ENCODE results near the gene BICC1.

The BICC1 gene

DNA sequence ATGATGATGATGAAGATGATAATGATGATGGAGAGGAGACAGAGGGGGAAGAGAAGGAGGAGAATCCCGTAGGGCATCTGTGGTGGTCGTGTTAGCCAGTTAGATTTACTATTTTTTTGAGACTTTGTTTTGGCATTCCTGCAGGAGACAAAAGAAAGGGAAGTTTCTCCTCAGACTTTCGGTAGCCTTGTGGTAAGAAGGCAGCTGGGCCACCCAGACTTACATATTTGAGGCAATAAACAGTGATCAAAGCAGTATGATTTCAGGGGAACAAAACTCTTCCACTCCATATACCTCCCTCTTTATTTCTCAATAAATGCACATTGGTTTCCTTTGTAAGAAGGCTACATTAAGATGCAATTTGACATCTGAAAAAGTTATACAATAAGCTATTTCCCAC lies 32.4 kb upstream of the BICC1 start:
- H2AFZ ChIP-seq (ENCODE audit: low read length): no peak overlapping the region
- no peaks in the 10 kb centered on the region for H3K9me3 ChIP-seq (ENCODE audit: low read length)
- no peaks in the 10 kb centered on the region for H3F3A ChIP-seq (ENCODE audit: insufficient read depth, low read length)
- H3K9ac ChIP-seq (ENCODE audit: low read length): no peak overlapping the region
- no peaks in the 10 kb centered on the region for H3K36me3 ChIP-seq (ENCODE audit: insufficient read depth, low read length)
- no peaks in the 10 kb centered on the region for H3K27me3 ChIP-seq (ENCODE audit: insufficient read depth, low read length)
- no peaks in the 10 kb centered on the region for H3K9me2 ChIP-seq (ENCODE audit: low read depth, low read length)
- no peak overlapping the region for H3K27ac ChIP-seq (ENCODE audit: low read depth, low read length, poor library complexity, severe bottlenecking)
- no peak overlapping the region for H3K4me3 ChIP-seq (ENCODE audit: low read depth, low read length, poor library complexity, severe bottlenecking)
- no peak for TF ChIP-seq EZH2 (IDR thresholded peaks at IDR 0.05; ENCODE audit: borderline replicate concordance, low read length)
- TF ChIP-seq, protein P1, sequence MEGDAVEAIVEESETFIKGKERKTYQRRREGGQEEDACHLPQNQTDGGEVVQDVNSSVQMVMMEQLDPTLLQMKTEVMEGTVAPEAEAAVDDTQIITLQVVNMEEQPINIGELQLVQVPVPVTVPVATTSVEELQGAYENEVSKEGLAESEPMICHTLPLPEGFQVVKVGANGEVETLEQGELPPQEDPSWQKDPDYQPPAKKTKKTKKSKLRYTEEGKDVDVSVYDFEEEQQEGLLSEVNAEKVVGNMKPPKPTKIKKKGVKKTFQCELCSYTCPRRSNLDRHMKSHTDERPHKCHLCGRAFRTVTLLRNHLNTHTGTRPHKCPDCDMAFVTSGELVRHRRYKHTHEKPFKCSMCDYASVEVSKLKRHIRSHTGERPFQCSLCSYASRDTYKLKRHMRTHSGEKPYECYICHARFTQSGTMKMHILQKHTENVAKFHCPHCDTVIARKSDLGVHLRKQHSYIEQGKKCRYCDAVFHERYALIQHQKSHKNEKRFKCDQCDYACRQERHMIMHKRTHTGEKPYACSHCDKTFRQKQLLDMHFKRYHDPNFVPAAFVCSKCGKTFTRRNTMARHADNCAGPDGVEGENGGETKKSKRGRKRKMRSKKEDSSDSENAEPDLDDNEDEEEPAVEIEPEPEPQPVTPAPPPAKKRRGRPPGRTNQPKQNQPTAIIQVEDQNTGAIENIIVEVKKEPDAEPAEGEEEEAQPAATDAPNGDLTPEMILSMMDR (IDR thresholded peaks at IDR 0.05; ENCODE audit: low read length): no peak
- H3K79me2 ChIP-seq (ENCODE audit: insufficient read depth, low read length): no peaks in the 10 kb centered on the region
- no peaks in the 10 kb centered on the region for H4K20me1 ChIP-seq (ENCODE audit: insufficient read depth, low read length)
- H3K4me1 ChIP-seq (ENCODE audit: insufficient read depth, low read length, severe bottlenecking): no peaks in the 10 kb centered on the region
- H3K4me2 ChIP-seq (ENCODE audit: low read length): no peak overlapping the region

DNA sequence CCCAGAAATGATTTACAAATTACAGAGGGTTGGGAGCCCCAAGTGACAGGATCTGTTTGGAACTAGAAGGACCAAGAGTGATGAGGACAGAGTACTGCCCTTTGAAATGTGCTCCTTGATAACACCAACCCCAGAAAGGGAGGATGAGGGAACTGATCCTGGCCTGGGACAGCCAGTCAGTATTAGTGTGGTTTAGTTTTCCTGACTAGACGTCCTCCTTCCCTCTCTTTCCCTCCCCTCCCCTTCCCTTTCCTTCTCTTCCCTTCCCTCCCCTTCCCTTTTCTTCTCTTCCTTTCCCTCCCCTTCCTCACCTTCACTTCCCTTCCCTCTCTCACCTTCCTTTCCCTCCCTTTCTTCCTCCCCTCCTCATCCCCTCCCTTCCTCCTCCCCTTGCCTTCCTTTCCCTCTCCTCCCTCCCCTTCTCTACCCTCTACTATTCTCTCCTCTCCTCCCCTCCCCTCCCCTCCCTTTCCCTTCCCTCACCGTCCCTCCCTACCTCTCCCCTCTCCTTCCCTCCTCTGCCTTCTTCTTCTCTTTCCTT lies 31.0 kb upstream of the BICC1 start:
- no peaks in the 10 kb centered on the region for H3K27me3 ChIP-seq (ENCODE audit: insufficient read depth, low read length)
- no peaks in the 10 kb centered on the region for H3F3A ChIP-seq (ENCODE audit: insufficient read depth, low read length)
- no peak for TF ChIP-seq EZH2 (IDR thresholded peaks at IDR 0.05; ENCODE audit: borderline replicate concordance, low read length)
- TF ChIP-seq, protein P1 (IDR thresholded peaks at IDR 0.05; ENCODE audit: low read length): no peak
- H3K36me3 ChIP-seq (ENCODE audit: insufficient read depth, low read length): no peaks in the 10 kb centered on the region
- H3K79me2 ChIP-seq (ENCODE audit: insufficient read depth, low read length): no peaks in the 10 kb centered on the region
- no peak overlapping the region for H3K9ac ChIP-seq (ENCODE audit: low read length)
- no peak overlapping the region for H3K4me3 ChIP-seq (ENCODE audit: low read depth, low read length, poor library complexity, severe bottlenecking)
- no peak overlapping the region for H3K27ac ChIP-seq (ENCODE audit: low read depth, low read length, poor library complexity, severe bottlenecking)
- no peak overlapping the region for H2AFZ ChIP-seq (ENCODE audit: low read length)
- H3K9me2 ChIP-seq (ENCODE audit: low read depth, low read length): no peaks in the 10 kb centered on the region
- H3K4me1 ChIP-seq (ENCODE audit: insufficient read depth, low read length, severe bottlenecking): no peaks in the 10 kb centered on the region
- no peaks in the 10 kb centered on the region for H4K20me1 ChIP-seq (ENCODE audit: insufficient read depth, low read length)
- H3K9me3 ChIP-seq (ENCODE audit: low read length): no peaks in the 10 kb centered on the region
- no peak overlapping the region for H3K4me2 ChIP-seq (ENCODE audit: low read length)

DNA sequence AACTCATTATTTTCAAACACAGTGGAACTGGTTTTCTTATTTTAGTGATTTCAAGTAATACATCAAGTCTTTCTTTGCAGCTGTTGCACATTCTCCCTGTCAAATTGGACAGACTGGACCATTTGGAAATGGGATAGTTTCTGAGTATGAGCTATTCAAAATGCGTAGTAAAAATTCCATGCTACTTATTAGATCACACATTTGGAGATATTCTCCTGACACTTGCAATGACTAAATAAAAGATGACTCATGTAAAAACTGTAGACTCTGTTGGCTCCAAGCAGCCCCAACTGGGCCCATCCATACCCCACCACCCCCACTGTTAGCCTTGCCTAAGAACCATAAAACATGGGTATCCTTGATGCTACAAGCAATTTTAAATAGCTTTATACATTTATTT lies 25.9 kb upstream of the BICC1 start:
- H2AFZ ChIP-seq (ENCODE audit: low read length): no peak overlapping the region
- no peaks in the 10 kb centered on the region for H3K9me3 ChIP-seq (ENCODE audit: low read length)
- H3K9me2 ChIP-seq (ENCODE audit: low read depth, low read length): no peaks in the 10 kb centered on the region
- no peaks in the 10 kb centered on the region for H3K4me1 ChIP-seq (ENCODE audit: insufficient read depth, low read length, severe bottlenecking)
- no peaks in the 10 kb centered on the region for H3K27me3 ChIP-seq (ENCODE audit: insufficient read depth, low read length)
- H3K79me2 ChIP-seq (ENCODE audit: insufficient read depth, low read length): no peaks in the 10 kb centered on the region
- TF ChIP-seq EZH2 (IDR thresholded peaks at IDR 0.05; ENCODE audit: borderline replicate concordance, low read length): no peak
- TF ChIP-seq, protein P1 (IDR thresholded peaks at IDR 0.05; ENCODE audit: low read length): no peak
- no peaks in the 10 kb centered on the region for H4K20me1 ChIP-seq (ENCODE audit: insufficient read depth, low read length)
- no peaks in the 10 kb centered on the region for H3K36me3 ChIP-seq (ENCODE audit: insufficient read depth, low read length)
- H3K4me3 ChIP-seq (ENCODE audit: low read depth, low read length, poor library complexity, severe bottlenecking): no peak overlapping the region
- no peak overlapping the region for H3K4me2 ChIP-seq (ENCODE audit: low read length)
- no peak overlapping the region for H3K27ac ChIP-seq (ENCODE audit: low read depth, low read length, poor library complexity, severe bottlenecking)
- H3F3A ChIP-seq (ENCODE audit: insufficient read depth, low read length): no peaks in the 10 kb centered on the region
- no peak overlapping the region for H3K9ac ChIP-seq (ENCODE audit: low read length)

Data from OCI-LY1 (cell line).